Mucosa of stomach (tissue), 1 donor: ENCODE data around the gene PCNP.
A peak's percentile ranks its signal among the peaks of the same experiment; 100 is the strongest.
"Not testable (repeated sequence)": the region's sequence is repeated elsewhere in the genome, so short reads cannot be mapped to it uniquely, and the experiment has no call there.

Source experiments
- H3K27me3 ChIP-seq: one replicate; pipeline ENCODE4 v1.7.0; 2013; ENCODE audit warnings: mild to moderate bottlenecking, low read length; ENCODE audit not compliant: control insufficient read depth, insufficient read depth
- H3K36me3 ChIP-seq: one replicate; pipeline ENCODE4 v1.7.0; 2013; ENCODE audit warnings: low read length; ENCODE audit not compliant: control insufficient read depth, insufficient read depth
- H3K4me1 ChIP-seq: one replicate; pipeline ENCODE4 v1.7.0; 2013; ENCODE audit warnings: mild to moderate bottlenecking, low read length; ENCODE audit not compliant: control insufficient read depth, insufficient read depth
- H3K4me3 ChIP-seq: one replicate; pipeline ENCODE4 v1.7.0; 2013; ENCODE audit warnings: low read length
- H3K9ac ChIP-seq: one replicate; pipeline ENCODE4 v1.7.0; 2013; ENCODE audit warnings: mild to moderate bottlenecking, low read length, moderate library complexity
- H3K9me3 ChIP-seq: one replicate; pipeline ENCODE4 v1.7.0; 2013; ENCODE audit warnings: mild to moderate bottlenecking, low read length, moderate library complexity; ENCODE audit not compliant: control insufficient read depth
- donor health status: Pancreatic carcinoma.

PCNP gene

GRCh38 chr3:101573449-101574387 is at the start of gene PCNP:
Gene PCNP, plus strand, starts transcription at chr3:101574180. Its CDS starts 36 bp downstream, at chr3:101574216.
- Histone ChIP-seq H3K36me3 (no peaks in the 10 kb centered on the region), H3K4me3 (peak within 1 kb of the TSS; percentile 81), H3K9ac (peak within 1 kb of the TSS; percentile 92), H3K4me1 (peaks cover 13% of the 10 kb centered on the region), H3K9me3 (no peaks in the 10 kb centered on the region), H3K27me3 (no peaks in the 10 kb centered on the region)

- Histone ChIP-seq H3K4me3 (no peak overlapping the region), H3K27me3 (no peaks in the 10 kb centered on the region), H3K36me3 (no peaks in the 10 kb centered on the region), H3K9me3 (no peaks in the 10 kb centered on the region), H3K9ac (no peak overlapping the region), H3K4me1 (no peaks in the 10 kb centered on the region)
Measured at GRCh38 chr3:101527441-101527840, 46.5 kb upstream of the PCNP start.

- H3K4me3 ChIP-seq = no peak overlapping the region
Measured at GRCh38 chr3:101527906-101528305, 46.1 kb upstream of the PCNP start.

GRCh38 chr3:101529816-101530685 is 43.9 kb upstream of the PCNP start:
- no peaks in the 10 kb centered on the region for H3K36me3 ChIP-seq
- no peak overlapping the region for H3K9ac ChIP-seq
- no peaks in the 10 kb centered on the region for H3K9me3 ChIP-seq
- no peaks in the 10 kb centered on the region for H3K4me1 ChIP-seq
- H3K27me3 ChIP-seq = no peaks in the 10 kb centered on the region
- H3K4me3 ChIP-seq = no peak overlapping the region

More at GRCh38 chr3:101527906-101528305, 46.1 kb upstream of the PCNP start:
- Histone ChIP-seq H3K9ac (no peak overlapping the region), H3K4me1 (no peaks in the 10 kb centered on the region), H3K9me3 (no peaks in the 10 kb centered on the region), H3K36me3 (no peaks in the 10 kb centered on the region), H3K27me3 (no peaks in the 10 kb centered on the region)

- no peaks in the 10 kb centered on the region for H3K36me3 ChIP-seq
- H3K9me3 ChIP-seq = no peaks in the 10 kb centered on the region
- H3K27me3 ChIP-seq = no peaks in the 10 kb centered on the region
- H3K4me1 ChIP-seq = no peaks in the 10 kb centered on the region
- H3K4me3 ChIP-seq = no peak overlapping the region
- H3K9ac ChIP-seq = no peak overlapping the region
Measured at GRCh38 chr3:101530686-101531047, 43.3 kb upstream of the PCNP start.

- Histone ChIP-seq H3K27me3 (no peaks in the 10 kb centered on the region), H3K36me3 (no peaks in the 10 kb centered on the region), H3K4me1 (no peaks in the 10 kb centered on the region), H3K9me3 (no peaks in the 10 kb centered on the region), H3K4me3 (no peak overlapping the region), H3K9ac (no peak overlapping the region)
Measured at GRCh38 chr3:101531473-101532086, 42.4 kb upstream of the PCNP start.

- Histone ChIP-seq H3K4me1 (no peaks in the 10 kb centered on the region), H3K27me3 (no peaks in the 10 kb centered on the region), H3K4me3 (no peak overlapping the region), H3K36me3 (no peaks in the 10 kb centered on the region), H3K9me3 (no peaks in the 10 kb centered on the region), H3K9ac (no peak overlapping the region)
Measured at GRCh38 chr3:101532783-101533602, 41.0 kb upstream of the PCNP start.

- Histone ChIP-seq H3K4me3 (no peak overlapping the region), H3K36me3 (no peaks in the 10 kb centered on the region), H3K27me3 (no peaks in the 10 kb centered on the region), H3K9me3 (no peaks in the 10 kb centered on the region), H3K9ac (no peak overlapping the region), H3K4me1 (no peaks in the 10 kb centered on the region)
Measured at GRCh38 chr3:101533603-101533968, 40.4 kb upstream of the PCNP start.

- no peak overlapping the region for H3K9ac ChIP-seq
Measured at GRCh38 chr3:101535221-101535620, 38.8 kb upstream of the PCNP start.

GRCh38 chr3:101536266-101536665 is 37.7 kb upstream of the PCNP start:
- Histone ChIP-seq H3K4me3 (no peak overlapping the region), H3K9ac (no peak overlapping the region), H3K27me3 (no peaks in the 10 kb centered on the region), H3K36me3 (no peaks in the 10 kb centered on the region), H3K4me1 (no peaks in the 10 kb centered on the region), H3K9me3 (no peaks in the 10 kb centered on the region)

More at GRCh38 chr3:101535221-101535620, 38.8 kb upstream of the PCNP start:
- Histone ChIP-seq H3K36me3 (no peaks in the 10 kb centered on the region), H3K9me3 (no peaks in the 10 kb centered on the region), H3K4me3 (no peak overlapping the region), H3K27me3 (no peaks in the 10 kb centered on the region), H3K4me1 (no peaks in the 10 kb centered on the region)

GRCh38 chr3:101536955-101537354 is 37.0 kb upstream of the PCNP start:
- H3K27me3 ChIP-seq, H3K4me3 ChIP-seq, H3K9ac ChIP-seq, H3K9me3 ChIP-seq, H3K36me3 ChIP-seq, H3K4me1 ChIP-seq: not testable (repeated sequence)
